ENCODE results near the gene UBALD2.

GRCh38 chr17:76237859-76238313 lies 27.3 kb upstream of the UBALD2 start:
- no peak for TF ChIP-seq CTCF (IDR thresholded peaks at IDR 0.05)
- TF ChIP-seq POLR2AphosphoS5 (IDR thresholded peaks at IDR 0.05) = no peak
- TF ChIP-seq POLR2A (IDR thresholded peaks at IDR 0.05) = no peak
